Activated naive CD4-positive, alpha-beta T cell treated with anti-CD3 and anti-CD28 coated beads for 36 hours (primary cell): ENCODE results near the gene CCNJ. TPM values are rescaled to one million over a fixed set of nuclear protein-coding genes. Genes with fewer than 3 reads are reported as not detected.

Experiments used
- CTCF ChIA-PET: fragments of 350-600 bp; sonication (Branson Sonifier 250); formaldehyde crosslinking; loops from one replicate; lab custom pipeline; 2021; ENCODE audit warnings: antibody characterized with exemption; lab: Charles Lee
- DNase-seq: peaks from one replicate; pipeline ENCODE4 v3.0.0-alpha.2; 2020
- H3K27ac Mint-ChIP-seq: one replicate; pipeline ENCODE4 v1.8.0; 2021; ENCODE audit warnings: mild to moderate bottlenecking, mixed read lengths
- H3K27me3 Mint-ChIP-seq: one replicate; pipeline ENCODE4 v1.8.0; 2021; ENCODE audit warnings: low read depth, mixed read lengths
- H3K36me3 Mint-ChIP-seq: one replicate; pipeline ENCODE4 v1.8.0; 2021; ENCODE audit warnings: low read depth, mixed read lengths
- H3K4me1 Mint-ChIP-seq: one replicate; pipeline ENCODE4 v1.8.0; 2021; ENCODE audit warnings: low read depth, mixed read lengths
- H3K4me3 Mint-ChIP-seq: one replicate; pipeline ENCODE4 v1.8.0; 2021; ENCODE audit warnings: mild to moderate bottlenecking, moderate library complexity, mixed read lengths
- H3K9me3 Mint-ChIP-seq: one replicate; pipeline ENCODE4 v1.8.0; 2021; ENCODE audit warnings: mixed read lengths
- intact Hi-C: fragments of 100-400 bp; cut with micrococcal nuclease; formaldehyde crosslinking; loops from one replicate; pipeline ENCODE4 v1.15.1; 2023
- total RNA-seq, 2 experiments: library from RNA; stranded (reverse); gene quantifications; one replicate each; pipeline ENCODE4 v1.2.3, GENCODE V29; 2021

Gene CCNJ
- total RNA-seq, 2 experiments from 2014 or later = 3.2 to 3.6 TPM

DNA sequence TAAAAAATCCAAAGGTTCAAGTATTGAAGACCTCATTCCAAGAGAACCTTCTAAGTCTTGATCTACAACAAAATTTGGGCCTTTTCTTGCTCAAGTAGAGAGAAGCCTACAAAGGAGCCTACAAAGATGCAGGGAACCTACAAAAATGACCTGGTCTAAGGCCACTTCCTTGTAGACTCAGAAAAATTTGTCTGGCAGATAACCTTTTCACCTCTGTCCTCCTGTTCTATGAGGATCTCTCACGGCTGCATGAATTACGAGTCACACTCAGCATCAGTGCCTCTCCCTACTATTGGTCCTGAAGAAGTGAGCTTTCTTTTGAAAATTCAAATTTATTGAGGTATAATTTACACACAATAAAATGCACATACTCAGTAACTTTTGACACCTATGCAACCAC, 29.3 kb downstream of the CCNJ start:
- no peaks in the 10 kb centered on the region for H3K27me3 Mint-ChIP-seq
- CTCF ChIA-PET = no interaction called here
- H3K36me3 Mint-ChIP-seq = no peaks in the 10 kb centered on the region
- H3K27ac Mint-ChIP-seq = no peak overlapping the region
- intact Hi-C loops = no loop called here
- no peak for DNase-seq
- H3K4me1 Mint-ChIP-seq = peaks cover 15% of the 10 kb centered on the region
- H3K9me3 Mint-ChIP-seq = no peaks in the 10 kb centered on the region
- H3K4me3 Mint-ChIP-seq = no peak overlapping the region

DNA sequence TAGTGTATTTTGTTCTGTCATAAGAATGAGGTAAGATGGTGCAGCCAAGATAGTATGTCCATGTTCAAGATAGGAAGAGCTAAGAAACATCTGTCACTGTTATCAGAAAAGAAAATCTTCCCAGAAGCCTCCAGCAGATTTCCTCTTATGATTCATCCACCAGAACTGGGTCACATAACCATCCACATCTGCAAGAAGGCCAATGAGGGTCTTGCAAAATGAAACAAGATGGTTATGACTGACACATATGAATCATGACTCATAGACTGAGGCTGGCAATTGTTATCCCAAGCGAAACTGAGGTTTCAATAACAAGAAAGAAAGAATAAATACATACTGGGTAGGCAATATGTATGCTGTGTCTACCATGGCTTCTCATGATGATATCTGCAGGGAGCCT, 30.3 kb downstream of the CCNJ start:
- no peaks in the 10 kb centered on the region for H3K9me3 Mint-ChIP-seq
- no peak overlapping the region for H3K4me3 Mint-ChIP-seq
- H3K27me3 Mint-ChIP-seq = no peaks in the 10 kb centered on the region
- intact Hi-C loops = no loop called here
- CTCF ChIA-PET = no interaction called here
- H3K36me3 Mint-ChIP-seq = peaks cover 3% of the 10 kb centered on the region
- H3K4me1 Mint-ChIP-seq = peaks cover 15% of the 10 kb centered on the region
- DNase-seq = peak; percentile 9
- no peak overlapping the region for H3K27ac Mint-ChIP-seq

DNA sequence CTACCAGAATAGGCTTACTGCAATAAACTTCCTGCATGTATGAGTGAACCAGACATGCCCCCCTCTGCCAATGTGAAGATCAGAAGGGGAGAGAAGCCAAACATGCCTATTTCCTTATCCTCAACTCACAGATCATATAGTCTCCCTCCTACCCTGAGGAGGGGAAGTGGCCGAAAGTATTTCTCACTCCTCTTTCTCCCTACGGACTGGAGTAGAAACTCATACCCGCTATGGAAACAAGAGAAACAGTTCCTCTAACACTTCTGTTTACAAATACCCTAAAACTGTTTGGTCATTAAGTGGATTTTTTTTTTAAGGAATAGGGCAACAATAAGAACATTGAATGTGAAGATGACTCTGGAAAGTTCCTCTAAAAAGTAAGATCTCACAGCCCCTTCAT, 31.4 kb downstream of the CCNJ start:
- H3K36me3 Mint-ChIP-seq = peaks cover 3% of the 10 kb centered on the region
- no peaks in the 10 kb centered on the region for H3K9me3 Mint-ChIP-seq
- intact Hi-C loops = no loop called here
- no peak overlapping the region for H3K27ac Mint-ChIP-seq
- DNase-seq = no peak
- no peak overlapping the region for H3K4me3 Mint-ChIP-seq
- H3K4me1 Mint-ChIP-seq = peaks cover 15% of the 10 kb centered on the region
- CTCF ChIA-PET = no interaction called here
- no peaks in the 10 kb centered on the region for H3K27me3 Mint-ChIP-seq

DNA sequence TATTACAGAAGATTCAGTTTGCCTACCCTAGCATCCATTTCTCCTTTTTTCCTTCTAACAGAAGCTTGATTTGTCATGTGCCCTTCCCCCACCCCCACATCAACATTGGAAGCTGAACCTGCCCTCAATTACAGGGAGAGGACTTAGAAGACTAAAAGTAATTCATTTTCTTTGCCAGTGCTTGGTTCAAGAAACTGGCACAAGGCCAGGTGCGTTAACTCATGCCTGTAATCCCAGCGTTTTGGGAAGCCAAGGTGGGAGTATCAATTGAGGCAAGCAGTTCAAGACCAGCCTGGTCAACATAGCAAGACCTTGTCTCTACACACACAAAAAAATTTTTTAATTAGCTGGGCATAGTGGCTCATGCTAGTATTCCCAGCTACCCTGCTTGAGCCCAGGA, 32.6 kb downstream of the CCNJ start:
- CTCF ChIA-PET = interaction anchor here (0.6 kb wide), 1 partner anchor 74 kb away, joined by 3 read pairs; no protein-coding TSS in a partner anchor
- peaks cover 15% of the 10 kb centered on the region for H3K4me1 Mint-ChIP-seq
- H3K4me3 Mint-ChIP-seq = no peak overlapping the region
- no peak overlapping the region for H3K27ac Mint-ChIP-seq
- DNase-seq = no peak
- no peaks in the 10 kb centered on the region for H3K9me3 Mint-ChIP-seq
- peaks cover 6% of the 10 kb centered on the region for H3K36me3 Mint-ChIP-seq
- intact Hi-C loops = no loop called here
- H3K27me3 Mint-ChIP-seq = no peaks in the 10 kb centered on the region

DNA sequence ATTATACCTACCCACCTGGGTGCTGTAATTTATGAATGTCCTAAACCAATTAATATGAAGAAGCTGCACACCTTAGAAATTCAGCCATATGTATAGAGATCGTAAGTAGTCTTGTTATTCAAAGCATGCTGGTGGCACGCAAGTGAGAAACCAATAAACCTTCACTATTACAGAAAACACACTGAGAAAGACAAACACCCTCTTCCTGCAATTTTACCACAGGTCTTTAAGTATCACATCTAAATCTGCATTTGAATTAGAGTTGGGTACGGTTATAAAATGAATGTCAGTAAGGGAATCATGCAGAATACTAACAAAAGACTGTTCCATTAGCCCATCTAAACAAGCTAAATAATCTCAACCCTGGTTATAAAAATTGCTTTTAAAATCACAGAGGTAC, 33.8 kb downstream of the CCNJ start:
- CTCF ChIA-PET = interaction anchor here (1.1 kb wide), 1 partner anchor 19 kb away, joined by 3 read pairs; no protein-coding TSS in a partner anchor
- peaks cover 15% of the 10 kb centered on the region for H3K4me1 Mint-ChIP-seq
- DNase-seq = no peak
- H3K9me3 Mint-ChIP-seq = no peaks in the 10 kb centered on the region
- no peak overlapping the region for H3K4me3 Mint-ChIP-seq
- no peaks in the 10 kb centered on the region for H3K27me3 Mint-ChIP-seq
- H3K27ac Mint-ChIP-seq = no peak overlapping the region
- intact Hi-C loops = no loop called here
- H3K36me3 Mint-ChIP-seq = peaks cover 8% of the 10 kb centered on the region

DNA sequence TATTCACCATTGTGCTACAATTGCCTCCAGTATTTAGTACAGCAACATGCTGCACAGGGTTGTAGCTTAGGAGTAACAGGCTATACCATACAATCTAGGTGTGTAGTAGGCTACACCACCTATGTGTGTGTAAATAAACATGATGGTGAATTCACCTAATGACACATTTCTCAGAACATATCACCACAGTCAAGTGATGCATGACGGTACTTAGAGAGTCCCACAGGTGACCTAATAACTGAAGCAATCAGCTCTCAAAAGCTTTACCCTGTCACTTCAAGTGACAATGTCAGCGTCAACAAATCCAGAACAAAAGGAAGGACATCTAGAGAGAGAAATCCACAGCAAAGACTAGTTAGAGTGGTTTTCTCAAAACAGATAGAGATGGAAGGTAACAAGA, 38.8 kb downstream of the CCNJ start:
- Mint-ChIP-seq H3K27me3 (no peaks in the 10 kb centered on the region), H3K4me3 (no peak overlapping the region), H3K36me3 (peaks cover 19% of the 10 kb centered on the region), H3K9me3 (no peaks in the 10 kb centered on the region), H3K27ac (no peak overlapping the region), H3K4me1 (no peaks in the 10 kb centered on the region)
- intact Hi-C loops = no loop called here
- CTCF ChIA-PET = no interaction called here
- DNase-seq = no peak

DNA sequence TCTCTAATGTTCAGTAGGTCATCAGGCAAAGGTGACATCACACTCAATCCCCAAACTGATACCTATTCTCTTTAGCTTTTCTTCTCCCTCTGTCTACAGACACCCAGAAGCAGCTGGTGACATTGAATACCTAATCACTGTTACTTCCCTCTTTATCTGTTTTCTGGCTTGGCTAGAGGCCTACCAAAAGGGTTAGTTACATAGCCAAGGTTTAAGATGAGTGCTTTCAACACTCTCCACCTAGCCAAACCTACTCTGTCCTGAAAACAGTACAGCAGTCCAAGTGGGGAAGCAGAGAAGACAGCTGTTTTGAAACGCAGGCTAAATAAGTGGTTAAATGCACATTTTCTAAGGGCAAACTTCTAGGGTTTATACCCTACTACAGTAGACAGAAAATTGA, 39.4 kb downstream of the CCNJ start:
- CTCF ChIA-PET = no interaction called here
- no peaks in the 10 kb centered on the region for H3K9me3 Mint-ChIP-seq
- intact Hi-C loops = no loop called here
- H3K27me3 Mint-ChIP-seq = no peaks in the 10 kb centered on the region
- peaks cover 21% of the 10 kb centered on the region for H3K36me3 Mint-ChIP-seq
- no peak overlapping the region for H3K27ac Mint-ChIP-seq
- H3K4me1 Mint-ChIP-seq = no peaks in the 10 kb centered on the region
- no peak for DNase-seq
- H3K4me3 Mint-ChIP-seq = no peak overlapping the region

DNA sequence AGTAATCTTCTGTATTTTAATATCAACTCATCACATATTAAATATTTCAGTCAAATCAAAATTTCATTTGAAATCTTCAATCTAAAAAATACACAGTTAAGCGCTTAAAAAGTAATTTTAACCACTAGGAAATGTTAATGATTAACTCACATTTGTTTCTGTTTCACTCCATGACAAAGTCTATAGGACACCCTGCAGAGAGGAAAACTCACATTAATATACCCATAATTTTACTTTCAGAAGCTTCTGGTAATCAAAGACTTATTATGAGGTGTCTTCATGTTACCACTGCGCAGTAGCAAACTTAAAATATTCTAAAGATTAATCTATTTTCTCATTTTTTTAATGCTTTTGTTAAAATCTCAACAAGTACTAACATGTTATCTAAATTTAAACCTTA, 45.7 kb downstream of the CCNJ start:
- intact Hi-C loops = loop anchor here (2.0 kb wide), 1 partner anchor 72 kb away; no protein-coding TSS in a partner anchor
- Mint-ChIP-seq H3K36me3 (peaks cover 10% of the 10 kb centered on the region), H3K27me3 (peaks cover 10% of the 10 kb centered on the region), H3K27ac (no peak overlapping the region), H3K4me1 (peaks cover 5% of the 10 kb centered on the region), H3K9me3 (no peaks in the 10 kb centered on the region), H3K4me3 (peak overlapping the region; percentile 92)
- no peak for DNase-seq
- CTCF ChIA-PET = interaction anchor here (0.8 to 2.0 kb wide), 2 partner anchors 41 to 395 kb away, joined by 4 to 14 read pairs; partner anchors contain the start of genes TCTN3 and ZNF518A

DNA sequence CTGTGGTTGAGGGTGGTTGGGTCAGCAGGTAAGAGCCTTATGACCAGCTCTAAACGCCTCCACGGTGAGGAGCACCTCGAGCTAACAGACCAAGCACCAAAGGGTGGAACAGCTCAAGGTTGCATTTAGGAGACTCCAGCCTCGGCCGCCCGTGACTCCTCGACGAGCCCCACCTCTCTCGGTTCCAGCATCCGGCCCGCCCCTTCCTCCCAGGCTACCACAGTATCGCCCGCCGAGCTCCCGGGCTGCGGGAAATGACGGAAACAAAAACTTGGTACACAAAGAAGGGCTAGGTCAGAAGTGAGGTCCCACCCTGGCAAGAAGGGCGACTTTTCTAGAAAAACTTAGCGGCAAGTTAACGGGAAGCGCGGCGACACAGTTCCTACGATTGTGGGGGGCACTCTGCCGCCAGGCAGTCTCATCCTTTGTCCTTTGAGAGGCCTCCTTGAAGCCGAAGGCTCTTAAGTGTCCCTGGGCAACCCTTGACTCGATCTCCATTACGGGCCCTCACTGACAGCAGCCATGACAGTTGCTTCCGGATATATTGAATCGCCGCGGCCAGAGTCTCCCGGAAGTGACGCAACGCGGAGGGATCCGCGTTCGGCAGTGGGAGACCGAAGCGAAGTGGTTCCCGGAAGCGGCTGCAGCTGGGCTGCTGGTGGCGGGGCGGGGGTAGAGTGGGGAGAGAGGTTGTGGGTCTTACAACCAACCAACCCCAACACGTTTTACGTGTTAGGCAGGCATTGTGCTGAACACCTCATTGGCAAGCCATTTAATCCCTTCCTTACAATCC, 46.5 kb downstream of the CCNJ start:
- intact Hi-C loops = loop anchor here (1.0 to 2.0 kb wide), 6 partner anchors 27 to 396 kb away; partner anchors contain the start of genes CCNJ and ZNF518A
- Mint-ChIP-seq H3K4me1 (peaks cover 5% of the 10 kb centered on the region), H3K36me3 (peaks cover 10% of the 10 kb centered on the region), H3K27me3 (peaks cover 13% of the 10 kb centered on the region), H3K27ac (peak overlapping the region; percentile 98), H3K9me3 (no peaks in the 10 kb centered on the region), H3K4me3 (peak overlapping the region; percentile 92)
- peak; percentile 95 for DNase-seq
- CTCF ChIA-PET = interaction anchor here (0.7 to 2.0 kb wide), 4 partner anchors 40 to 396 kb away, joined by 3 to 14 read pairs (median 4); partner anchors contain the start of genes TCTN3 and ZNF518A

DNA sequence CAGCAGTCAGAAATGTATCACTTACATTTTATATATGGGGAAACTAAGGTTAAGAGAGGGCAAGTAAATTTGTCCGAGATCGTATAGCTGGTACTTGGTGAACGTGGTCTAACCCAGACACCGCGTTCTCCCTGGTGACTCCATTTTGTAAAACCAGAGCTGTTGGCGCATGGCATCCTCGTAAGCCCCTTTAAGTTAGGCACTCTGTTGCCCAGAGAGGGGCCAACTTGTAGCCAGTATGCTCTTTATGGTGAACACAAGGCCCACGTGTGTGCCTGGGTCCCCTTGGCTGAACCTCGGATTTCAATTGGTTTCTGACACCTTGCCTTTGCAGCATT, 47.0 kb downstream of the CCNJ start:
- Mint-ChIP-seq H3K4me1 (peaks cover 5% of the 10 kb centered on the region), H3K27me3 (peaks cover 19% of the 10 kb centered on the region), H3K27ac (peak overlapping the region; percentile 98), H3K9me3 (no peaks in the 10 kb centered on the region), H3K4me3 (peak overlapping the region; percentile 92), H3K36me3 (peaks cover 7% of the 10 kb centered on the region)
- intact Hi-C loops = loop anchor here (1.0 to 2.0 kb wide), 5 partner anchors 27 to 396 kb away; partner anchors contain the start of genes CCNJ and ZNF518A
- CTCF ChIA-PET = interaction anchor here (0.6 to 2.0 kb wide), 4 partner anchors 39 to 138 kb away, joined by 3 to 14 read pairs (median 3); partner anchors contain the start of gene ZNF518A
- no peak for DNase-seq

DNA sequence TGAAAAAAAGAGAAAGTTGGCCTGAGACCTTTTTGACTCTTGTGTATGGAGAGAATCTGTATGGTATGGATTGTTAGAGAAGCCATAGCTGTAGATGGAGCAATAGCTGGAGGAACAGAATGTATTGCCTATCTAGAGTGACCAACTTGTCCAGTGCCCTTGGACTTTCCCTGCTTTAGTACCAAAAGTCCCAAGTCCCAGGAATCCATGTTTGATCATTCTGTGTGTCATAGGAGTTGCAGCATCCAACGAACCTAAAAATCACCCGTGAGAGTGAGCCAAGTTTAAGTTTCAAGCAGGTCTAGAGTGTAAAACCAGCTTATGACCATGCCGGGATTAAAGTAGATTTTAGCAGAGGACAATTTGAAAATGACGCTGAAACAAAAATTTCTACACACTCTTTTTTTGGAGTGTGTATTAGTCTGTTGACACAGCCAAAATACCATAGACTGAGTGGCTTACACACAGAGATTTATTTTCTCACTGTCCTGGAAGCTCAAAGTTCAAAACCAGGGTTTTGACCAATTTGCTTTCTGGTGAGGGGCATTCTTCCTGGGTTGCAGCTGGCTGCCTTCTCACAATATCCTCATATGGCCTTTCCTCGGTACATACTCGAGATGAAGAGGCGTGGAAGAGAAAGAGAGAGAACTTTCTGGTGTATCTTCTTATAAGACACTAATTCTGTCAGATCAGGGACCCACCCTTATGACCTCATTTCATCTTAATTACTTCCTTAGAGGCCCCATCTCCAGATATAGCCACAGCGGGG, 49.8 kb downstream of the CCNJ start:
- Mint-ChIP-seq H3K4me3 (no peak overlapping the region), H3K27ac (no peak overlapping the region), H3K36me3 (peaks cover 4% of the 10 kb centered on the region), H3K27me3 (peaks cover 40% of the 10 kb centered on the region), H3K4me1 (peaks cover 5% of the 10 kb centered on the region), H3K9me3 (no peaks in the 10 kb centered on the region)
- intact Hi-C loops = no loop called here
- DNase-seq = no peak
- CTCF ChIA-PET = no interaction called here

DNA sequence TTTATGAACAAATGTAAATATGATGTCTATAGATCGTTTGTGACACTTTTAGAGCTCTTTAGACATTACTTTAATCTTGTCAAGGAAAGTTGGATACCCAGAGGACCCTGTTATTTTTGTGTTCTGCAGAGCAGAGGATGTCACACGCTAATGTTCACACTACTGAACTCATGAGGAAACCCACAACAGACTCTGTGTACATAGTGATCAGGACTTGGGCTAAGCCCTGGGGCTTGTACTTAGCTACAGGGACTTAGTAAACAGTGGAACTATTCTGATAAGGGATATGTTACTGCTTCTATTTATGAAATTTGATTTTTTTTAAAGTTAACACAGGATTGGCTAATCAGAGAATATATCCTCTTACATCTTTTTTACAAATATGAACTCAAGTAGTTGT, 50.6 kb downstream of the CCNJ start:
- no peak overlapping the region for H3K27ac Mint-ChIP-seq
- intact Hi-C loops = no loop called here
- CTCF ChIA-PET = no interaction called here
- peaks cover 44% of the 10 kb centered on the region for H3K27me3 Mint-ChIP-seq
- H3K4me3 Mint-ChIP-seq = no peak overlapping the region
- H3K36me3 Mint-ChIP-seq = peaks cover 4% of the 10 kb centered on the region
- H3K9me3 Mint-ChIP-seq = no peaks in the 10 kb centered on the region
- peaks cover 5% of the 10 kb centered on the region for H3K4me1 Mint-ChIP-seq
- no peak for DNase-seq
